Endothelial cell of umbilical vein (primary cell): ENCODE data around the gene USP28. TPM values are rescaled to one million over a fixed set of nuclear protein-coding genes. Genes with fewer than 3 reads are reported as not detected.

ENCODE experiments used
- BruUV-seq: library from RNA; stranded (reverse); fragments of 400-500 nt; replicated peaks from 2 replicates; lab custom pipeline; 2021; lab: Mats Ljungman, UMichigan
- CTCF ChIA-PET: fragments of 300-600, 350-600 bp; sonication (Branson Sonifier 250); formaldehyde crosslinking; loops from one replicate; lab custom pipeline; 2021; ENCODE audit warnings: antibody characterized with exemption, inconsistent platforms; lab: Charles Lee
- POLR2A ChIA-PET: fragments of 300-600, 350-600 bp; sonication (Branson Sonifier 250); formaldehyde crosslinking; loops from one replicate; lab custom pipeline; 2021; ENCODE audit warnings: antibody characterized with exemption, inconsistent platforms; lab: Charles Lee
- DNase-seq: peaks from one replicate; pipeline ENCODE4 v3.0.0-alpha.2; 2011; ENCODE audit warnings: low read depth, low spot score
- FAIRE-seq: peaks from 2 replicates; lab custom pipeline; 2011; peaks lifted over from hg19 to GRCh38; lab: Jason Lieb, UNC
- H2AFZ ChIP-seq: 2 replicates; pipeline ENCODE4 v1.6.0; 2012; ENCODE audit warnings: low read depth, low read length, control low read depth, inconsistent platforms
- H3K27ac ChIP-seq: 2 replicates; pipeline ENCODE4 v1.5.1; 2011; ENCODE audit warnings: low read depth, mild to moderate bottlenecking, control low read depth, low read length, moderate library complexity; ENCODE audit not compliant: insufficient read depth
- H3K27me3 ChIP-seq, 2 experiments: 2 replicates each; pipeline versions ENCODE4 v1.6.0 to v1.6.1; 2011; ENCODE audit warnings: low read length in 2 of 2, mixed read lengths in 1 of 2; ENCODE audit not compliant: control insufficient read depth in 2 of 2, insufficient read depth in 2 of 2
- H3K36me3 ChIP-seq, 2 experiments: 2 replicates in 1 of 2; 3 replicates in 1 of 2; pipeline ENCODE4 v1.5.1; 2011; ENCODE audit warnings: low read length in 2 of 2, mild to moderate bottlenecking in 1 of 2, moderate library complexity in 1 of 2; ENCODE audit not compliant: control insufficient read depth in 2 of 2, insufficient read depth in 2 of 2; ENCODE audit errors: extremely low read depth in 1 of 2
- H3K4me1 ChIP-seq: 3 replicates; pipeline ENCODE4 v1.5.1; 2011; ENCODE audit warnings: mild to moderate bottlenecking, low read length; ENCODE audit not compliant: control insufficient read depth, insufficient read depth; ENCODE audit errors: extremely low read depth
- H3K4me2 ChIP-seq: 2 replicates; pipeline ENCODE4 v1.6.1; 2011; ENCODE audit warnings: low read length, control low read depth, mixed read lengths; ENCODE audit not compliant: insufficient read depth
- H3K4me3 ChIP-seq, 3 experiments: fragments of 200-600 bp in 1 of 3; sonication (generic), shearing (Covaris generic) in 1 of 3; replicated peaks in 1 of 3; 2 replicates each; pipeline ENCODE4 v1.5.1; 2011 to 2016; ENCODE audit warnings: control low read depth in 3 of 3, low read length in 3 of 3, mild to moderate bottlenecking in 2 of 3, inconsistent platforms in 1 of 3, low read depth in 1 of 3, moderate library complexity in 1 of 3; ENCODE audit not compliant: insufficient read depth in 1 of 3
- H3K79me2 ChIP-seq: 2 replicates; pipeline ENCODE4 v1.6.0; 2012; ENCODE audit warnings: low read length, inconsistent platforms; ENCODE audit not compliant: control insufficient read depth, insufficient read depth
- H3K9ac ChIP-seq: replicated peaks from 2 replicates; pipeline ENCODE3; 2011; ENCODE audit warnings: low read length, control low read depth; ENCODE audit not compliant: insufficient read depth; ENCODE audit errors: extremely low read depth
- H3K9me1 ChIP-seq: replicated peaks from 3 replicates; pipeline ENCODE4 v1.6.0; 2011; ENCODE audit warnings: mild to moderate bottlenecking, low read length; ENCODE audit not compliant: control insufficient read depth, insufficient read depth; ENCODE audit errors: extremely low read depth
- H3K9me3 ChIP-seq: replicated peaks from 2 replicates; pipeline ENCODE4 v1.5.1; 2012; ENCODE audit warnings: low read length, inconsistent platforms; ENCODE audit not compliant: control insufficient read depth, insufficient read depth
- H4K20me1 ChIP-seq: replicated peaks from 2 replicates; pipeline ENCODE3; 2011; ENCODE audit warnings: mild to moderate bottlenecking, low read length; ENCODE audit not compliant: control insufficient read depth, insufficient read depth; ENCODE audit errors: extremely low read depth
- CTCF ChIP-seq, 2 donors: IDR thresholded peaks; 1 replicate in 1 of 2; 2 replicates in 1 of 2; pipeline ENCODE4 v1.5.1; 2011; ENCODE audit warnings: low read length in 2 of 2, mild to moderate bottlenecking in 2 of 2, moderate library complexity in 2 of 2, control low read depth in 1 of 2, inconsistent platforms in 1 of 2, low read depth in 1 of 2; ENCODE audit not compliant: insufficient read depth in 1 of 2; ENCODE audit errors: extremely low read depth in 1 of 2
- EZH2 ChIP-seq: IDR thresholded peaks from 2 replicates; pipeline ENCODE4 v1.6.1; 2012; ENCODE audit warnings: borderline replicate concordance, low read depth, mild to moderate bottlenecking, moderate library complexity, low read length, inconsistent platforms; ENCODE audit not compliant: severe bottlenecking
- FOS ChIP-seq: IDR thresholded peaks from 2 replicates; pipeline ENCODE4 v1.6.1; 2011; ENCODE audit warnings: mild to moderate bottlenecking, low read length, moderate library complexity, borderline replicate concordance; ENCODE audit not compliant: insufficient read depth
- GATA2 ChIP-seq: IDR thresholded peaks from 2 replicates; pipeline ENCODE4 v1.7.0; 2011; ENCODE audit warnings: low read depth, mild to moderate bottlenecking, moderate library complexity, mixed read lengths, low read length; ENCODE audit not compliant: insufficient read length, insufficient read depth
- JUN ChIP-seq: IDR thresholded peaks from 2 replicates; pipeline ENCODE4 v1.6.1; 2011; ENCODE audit warnings: borderline replicate concordance, low read depth; ENCODE audit not compliant: insufficient read length, insufficient read depth
- MAX ChIP-seq: IDR thresholded peaks from 2 replicates; pipeline ENCODE4 v1.6.1; 2011; ENCODE audit not compliant: insufficient read depth, insufficient read length
- MYC ChIP-seq: IDR thresholded peaks from one replicate; pipeline ENCODE4 v1.6.1; 2011; ENCODE audit warnings: mild to moderate bottlenecking, low read depth, low read length
- POLR2A ChIP-seq: IDR thresholded peaks from 2 replicates; pipeline ENCODE4 v1.6.1; 2012; ENCODE audit warnings: low read depth, mild to moderate bottlenecking, control low read depth, low read length
- POLR2AphosphoS5 ChIP-seq: IDR thresholded peaks from 2 replicates; pipeline ENCODE4 v1.6.1; 2012; ENCODE audit warnings: low read depth, mild to moderate bottlenecking, control low read depth, low read length, moderate library complexity; ENCODE audit not compliant: insufficient read depth
- dilution Hi-C: fragments of 300-500 bp; cut with MboI; formaldehyde crosslinking; loops from one replicate; pipeline ENCODE4 v1.15.0; 2019; ENCODE audit warnings: low sequenced_read_pairs; ENCODE audit not compliant: extremely low pct_ligation_motif_present
- intact Hi-C: fragments of 100-400 bp; cut with micrococcal nuclease; formaldehyde crosslinking; loops from one replicate; pipeline ENCODE4 v1.10.0; 2022
- polyA plus RNA-seq, 4 experiments: library from polyadenylated mRNA; depleted of rRNA in 3 of 4; stranded (reverse) in 3 of 4; unstranded in 1 of 4; fragments of >200 nt; gene quantifications; 2 replicates each; pipeline versions ENCODE4 v1.2.1 to v1.2.3, GENCODE V29; 2011 to 2012; ENCODE audit warnings: missing spikeins in 1 of 4
- total RNA-seq: library from RNA; stranded (reverse); gene quantifications from 2 replicates; pipeline ENCODE4 v1.2.3, GENCODE V29; 2021

The USP28 gene
- total and polyA plus RNA-seq, 2 donors (not counting 3 experiments of a cell fraction or from before 2014, with no cell fraction given), result 19.2 to 29.6 TPM

GRCh38 chr11:113838005-113838404, 37.4 kb downstream of the USP28 start:
- Histone ChIP-seq H3K9me3 (no peaks in the 10 kb centered on the region), H2AFZ (no peak overlapping the region), H3K4me2 (no peak overlapping the region), H3K79me2 (no peaks in the 10 kb centered on the region), H3K9me1 (no peaks in the 10 kb centered on the region), H3K27ac (no peak overlapping the region), H4K20me1 (no peaks in the 10 kb centered on the region), H3K36me3 (peaks cover 2 to 8% of the 10 kb centered on the region in 2 experiments), H3K9ac (no peak overlapping the region), H3K4me1 (no peaks in the 10 kb centered on the region), H3K27me3 (no peaks in the 10 kb centered on the region), H3K4me3 (no peak overlapping the region)
- TF ChIP-seq JUN, result no peak
- TF ChIP-seq CTCF (IDR thresholded peaks at IDR 0.05; ENCODE audit: extremely low read depth in 1 of 2, insufficient read depth in 1 of 2, low read depth in 1 of 2, low read length in 2 of 2), result no peak
- no peak for TF ChIP-seq EZH2
- no peak for TF ChIP-seq GATA2
- no peak for TF ChIP-seq MYC
- TF ChIP-seq FOS, result no peak
- no peak for TF ChIP-seq POLR2AphosphoS5
- TF ChIP-seq POLR2A, result no peak
- TF ChIP-seq MAX, result no peak
- no TSS peak for BruUV-seq
- intact Hi-C loops, result no loop called here
- no peak for FAIRE-seq
- CTCF ChIA-PET, result interaction anchor here (0.6 to 1.8 kb wide), 2 partner anchors 11 to 38 kb away, joined by 3 to 4 read pairs; no protein-coding TSS in a partner anchor
- no peak for DNase-seq
- dilution Hi-C loops, result no loop called here
- POLR2A ChIA-PET, result no interaction called here
